NCI-H2029 treated with DMSO at 0.1 percent for 48 hours (cell line): ENCODE results near the gene GATA6.
A peak's percentile ranks its signal among the peaks of the same experiment; 100 is the strongest.

Source experiments
- DNase-seq: peaks from one replicate; lab custom pipeline; 2025; lab: John Stamatoyannopoulos, UW

Gene GATA6

GRCh38 chr18:22169011-22169888 is at the start of gene GATA6:
TSS of gene GATA6 (plus strand) at chr18:22169589. CDS start at chr18:22171145, 1,556 bp downstream.
- DNase-seq: peak; percentile 41

GRCh38 chr18:22124970-22125369 is 44.4 kb upstream of the GATA6 start:
- no peak for DNase-seq

GRCh38 chr18:22128954-22129353 is 40.4 kb upstream of the GATA6 start:
- DNase-seq: no peak

GRCh38 chr18:22129778-22130177 is 39.6 kb upstream of the GATA6 start:
- DNase-seq: no peak

GRCh38 chr18:22132258-22132657 is 37.1 kb upstream of the GATA6 start:
- no peak for DNase-seq

- no peak for DNase-seq
Observed at GRCh38 chr18:22132763-22133162, 36.6 kb upstream of the GATA6 start.

GRCh38 chr18:22136395-22136794 is 33.0 kb upstream of the GATA6 start:
- DNase-seq: peak; percentile 70

- DNase-seq: no peak
Observed at GRCh38 chr18:22141211-22141610, 28.2 kb upstream of the GATA6 start.

- no peak for DNase-seq
Observed at GRCh38 chr18:22143347-22144340, 25.7 kb upstream of the GATA6 start.

- DNase-seq: no peak
Observed at GRCh38 chr18:22145160-22145559, 24.2 kb upstream of the GATA6 start.

GRCh38 chr18:22149710-22150109 is 19.7 kb upstream of the GATA6 start:
- no peak for DNase-seq

- DNase-seq: no peak
Observed at GRCh38 chr18:22152093-22152492, 17.3 kb upstream of the GATA6 start.

- no peak for DNase-seq
Observed at GRCh38 chr18:22153428-22153827, 16.0 kb upstream of the GATA6 start.

GRCh38 chr18:22155584-22155983 is 13.8 kb upstream of the GATA6 start:
- DNase-seq: no peak

- no peak for DNase-seq
Observed at GRCh38 chr18:22159014-22159413, 10.4 kb upstream of the GATA6 start.

GRCh38 chr18:22161090-22161489 is 8.3 kb upstream of the GATA6 start:
- no peak for DNase-seq

GRCh38 chr18:22163416-22164161 is 5.8 kb upstream of the GATA6 start:
- no peak for DNase-seq

GRCh38 chr18:22164337-22165048 is 4.9 kb upstream of the GATA6 start:
- DNase-seq: no peak

- no peak for DNase-seq
Observed at GRCh38 chr18:22165049-22165602, 4.3 kb upstream of the GATA6 start.

- DNase-seq: no peak
Observed at GRCh38 chr18:22165603-22166068, 3.8 kb upstream of the GATA6 start.
